HG02763 (cell line): ENCODE results near the gene TRIM62.
"Not testable (repeated sequence)": the region's sequence is repeated elsewhere in the genome, so short reads cannot be mapped to it uniquely, and the experiment has no call there.

ENCODE experiments used
- ATAC-seq: cut with Tn5 transposase; IDR thresholded peaks from one replicate; pipeline ENCODE4 v1.9.1; 2021; ENCODE audit warnings: mild to moderate bottlenecking, moderate library complexity; ENCODE audit not compliant: unreplicated experiment

Gene TRIM62

GRCh38 chr1:33140153-33141149 lies 41.4 kb downstream of the TRIM62 start:
- no peak for ATAC-seq

DNA sequence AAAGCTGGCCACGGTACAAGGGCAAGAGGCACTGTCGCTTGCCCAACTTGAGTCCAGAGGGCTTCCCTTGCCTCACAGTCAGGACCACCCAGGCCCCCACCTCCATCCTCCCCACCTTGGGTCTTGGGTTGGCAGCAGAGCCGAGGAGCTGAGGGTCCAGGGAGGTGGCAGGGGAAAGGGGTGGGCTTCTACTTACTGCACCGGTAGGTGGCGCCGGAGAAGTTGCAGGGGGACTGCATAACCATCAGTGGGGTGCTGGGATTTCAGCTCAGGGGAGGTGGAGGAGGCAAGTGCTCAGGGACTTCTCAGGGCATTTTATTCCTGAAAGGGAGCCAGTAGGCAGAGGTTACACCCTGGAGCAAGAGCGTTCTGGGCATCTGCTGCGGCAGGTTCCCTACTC lies 44.0 kb downstream of the TRIM62 start:
- no peak for ATAC-seq

- not testable (repeated sequence) for ATAC-seq
Observed at GRCh38 chr1:33136041-33136440, 45.8 kb downstream of the TRIM62 start.

DNA sequence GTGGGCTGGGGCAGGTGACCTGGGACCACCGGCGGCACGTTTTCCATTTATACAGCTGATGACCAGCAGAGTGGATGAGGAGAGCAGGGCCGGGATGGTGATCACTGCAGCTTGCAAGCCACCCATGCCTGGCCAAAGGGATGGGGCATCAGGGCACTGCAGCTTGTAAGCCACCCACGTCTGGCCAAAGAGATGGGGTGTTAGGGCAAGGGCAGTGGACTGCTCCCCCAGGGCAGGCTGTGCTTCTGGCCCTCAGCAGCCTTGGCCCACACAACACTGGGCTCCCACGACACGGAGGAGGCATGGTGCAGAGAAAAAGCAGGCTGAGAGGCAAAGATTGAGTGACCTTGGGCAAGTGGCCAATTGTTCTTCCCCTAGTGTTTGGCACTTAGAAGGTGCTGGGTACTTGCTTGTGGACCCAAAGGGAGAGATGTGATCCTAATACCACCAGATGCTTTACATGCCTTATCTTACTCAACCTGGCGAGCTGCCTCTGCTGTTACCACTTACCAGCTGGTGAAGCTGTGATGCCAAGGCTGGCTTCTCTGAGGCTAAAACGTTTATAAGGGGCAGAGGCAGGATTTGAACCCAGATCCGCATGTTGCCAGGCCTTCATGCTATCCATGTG lies 48.3 kb downstream of the TRIM62 start:
- ATAC-seq: no peak

GRCh38 chr1:33132549-33132948 lies 49.3 kb downstream of the TRIM62 start:
- ATAC-seq: no peak

- ATAC-seq: no peak
Observed at GRCh38 chr1:33131191-33131590, 50.7 kb downstream of the TRIM62 start.

GRCh38 chr1:33130297-33130696 lies 51.5 kb downstream of the TRIM62 start:
- ATAC-seq: no peak

DNA sequence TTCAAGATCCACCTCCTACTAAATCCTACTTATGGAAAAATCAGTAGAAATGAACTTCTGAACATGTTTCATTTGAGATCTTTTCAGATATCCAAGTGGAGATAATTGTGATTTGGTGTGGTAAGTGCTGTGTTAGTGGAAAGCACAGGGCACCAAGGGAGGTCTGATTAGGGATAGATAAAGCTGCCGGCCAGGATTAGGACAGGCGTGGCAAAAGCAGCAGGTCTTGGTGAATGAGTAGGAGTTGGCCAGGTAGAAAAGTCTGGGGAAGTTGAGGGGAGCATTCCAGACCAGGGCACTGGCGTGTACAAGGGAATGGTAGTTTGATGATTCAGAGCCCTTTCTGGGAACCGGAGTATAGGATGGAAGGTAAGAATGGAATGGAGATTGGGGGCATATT lies 53.1 kb downstream of the TRIM62 start:
- no peak for ATAC-seq

DNA sequence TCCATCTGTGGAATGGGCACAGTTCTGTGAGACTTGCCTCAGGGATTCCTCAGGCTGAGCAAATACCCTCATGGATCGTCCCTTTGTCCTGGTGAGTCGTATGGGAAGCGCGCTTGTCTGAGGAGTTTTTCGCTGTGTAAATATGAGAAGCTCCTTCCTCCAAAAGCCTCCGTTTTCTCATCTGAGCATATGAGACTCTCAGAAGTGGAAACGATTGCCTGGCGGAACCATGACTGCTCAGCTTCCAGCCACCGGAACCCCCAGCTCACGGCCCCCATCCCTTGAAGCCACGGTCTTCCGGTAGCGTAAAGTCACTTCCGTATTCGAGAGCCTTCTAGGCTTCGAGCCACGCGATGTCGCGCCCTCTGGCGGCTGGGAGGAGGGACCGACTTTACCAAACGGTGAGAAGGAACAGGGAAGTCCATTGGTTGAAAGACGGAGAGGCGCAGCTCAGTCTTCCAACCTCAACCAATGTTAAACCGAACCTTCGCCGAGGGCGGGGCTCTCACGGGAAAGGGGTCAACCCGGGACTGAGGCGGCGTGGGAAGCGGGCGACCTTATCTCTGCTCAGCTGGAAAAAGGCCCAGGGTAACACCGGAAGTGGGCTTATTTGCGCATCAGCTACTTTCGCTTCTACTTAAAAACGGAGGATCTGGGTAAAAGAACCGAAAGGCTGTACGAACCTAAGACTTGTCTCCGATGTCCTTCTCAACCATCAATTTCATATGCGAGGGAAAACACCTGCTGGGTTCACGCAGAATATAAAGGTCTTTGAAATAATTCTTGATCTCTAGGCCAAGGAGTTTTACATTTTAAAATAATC lies 54.6 kb downstream of the TRIM62 start:
- ATAC-seq: peak; percentile 93

GRCh38 chr1:33126411-33127000 lies 55.3 kb downstream of the TRIM62 start:
- no peak for ATAC-seq

DNA sequence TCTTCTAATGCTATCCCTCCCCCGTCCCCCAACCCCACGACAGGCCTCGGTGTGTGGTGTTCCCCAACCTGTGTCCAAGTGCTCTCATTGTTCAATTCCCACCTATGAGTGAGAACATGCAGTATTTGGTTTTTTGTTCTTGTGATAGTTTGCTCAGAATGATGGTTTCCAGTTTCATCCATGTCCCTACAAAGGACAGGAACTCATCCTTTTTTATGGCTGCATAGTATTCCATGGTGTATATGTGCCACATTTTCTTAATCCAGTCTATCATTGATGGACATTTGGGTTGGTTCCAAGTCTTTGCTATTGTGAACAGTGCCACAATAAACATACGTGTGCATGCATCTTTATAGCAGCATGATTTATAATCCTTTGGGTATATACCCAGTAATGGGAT lies 57.2 kb downstream of the TRIM62 start:
- ATAC-seq: not testable (repeated sequence)

DNA sequence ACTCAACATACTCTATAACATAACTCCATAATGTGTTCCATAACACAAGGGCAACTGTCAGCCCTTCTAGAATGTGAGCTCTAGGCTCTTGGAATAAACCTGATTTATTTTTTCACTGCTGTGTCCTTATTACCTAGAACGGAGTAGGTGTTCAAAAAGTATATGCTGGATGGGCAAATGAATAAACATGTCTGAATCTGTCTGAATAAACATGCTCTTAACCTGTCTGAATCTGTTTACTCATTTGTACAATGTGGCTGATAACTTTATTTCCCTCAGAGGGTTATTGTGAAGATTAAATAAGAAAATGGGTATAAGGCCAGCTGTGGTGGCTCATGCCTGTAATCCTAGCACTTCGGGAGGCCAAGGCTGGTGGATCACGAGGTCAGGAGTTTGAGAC lies 58.6 kb downstream of the TRIM62 start:
- ATAC-seq: no peak

- no peak for ATAC-seq
Observed at GRCh38 chr1:33122483-33123178, 59.2 kb downstream of the TRIM62 start.

DNA sequence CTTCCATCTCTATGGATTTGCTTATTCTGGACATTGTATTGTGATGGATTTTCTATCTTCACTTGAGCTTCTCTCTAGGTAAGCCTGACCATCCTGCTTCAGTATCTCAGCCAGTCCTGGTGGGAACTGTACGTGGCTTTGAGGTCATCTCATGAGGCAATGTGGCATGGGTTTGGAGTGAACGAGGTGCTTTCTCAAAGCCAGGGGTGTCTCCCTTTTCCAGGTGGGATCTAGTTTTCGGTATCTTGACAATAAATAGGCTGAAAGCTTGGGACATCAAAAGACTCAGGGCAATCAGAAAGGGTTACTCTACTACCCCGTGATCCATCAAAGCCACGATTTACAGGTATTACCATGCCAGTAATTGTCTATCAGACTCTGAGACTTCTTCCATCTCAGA lies 60.1 kb downstream of the TRIM62 start:
- no peak for ATAC-seq

DNA sequence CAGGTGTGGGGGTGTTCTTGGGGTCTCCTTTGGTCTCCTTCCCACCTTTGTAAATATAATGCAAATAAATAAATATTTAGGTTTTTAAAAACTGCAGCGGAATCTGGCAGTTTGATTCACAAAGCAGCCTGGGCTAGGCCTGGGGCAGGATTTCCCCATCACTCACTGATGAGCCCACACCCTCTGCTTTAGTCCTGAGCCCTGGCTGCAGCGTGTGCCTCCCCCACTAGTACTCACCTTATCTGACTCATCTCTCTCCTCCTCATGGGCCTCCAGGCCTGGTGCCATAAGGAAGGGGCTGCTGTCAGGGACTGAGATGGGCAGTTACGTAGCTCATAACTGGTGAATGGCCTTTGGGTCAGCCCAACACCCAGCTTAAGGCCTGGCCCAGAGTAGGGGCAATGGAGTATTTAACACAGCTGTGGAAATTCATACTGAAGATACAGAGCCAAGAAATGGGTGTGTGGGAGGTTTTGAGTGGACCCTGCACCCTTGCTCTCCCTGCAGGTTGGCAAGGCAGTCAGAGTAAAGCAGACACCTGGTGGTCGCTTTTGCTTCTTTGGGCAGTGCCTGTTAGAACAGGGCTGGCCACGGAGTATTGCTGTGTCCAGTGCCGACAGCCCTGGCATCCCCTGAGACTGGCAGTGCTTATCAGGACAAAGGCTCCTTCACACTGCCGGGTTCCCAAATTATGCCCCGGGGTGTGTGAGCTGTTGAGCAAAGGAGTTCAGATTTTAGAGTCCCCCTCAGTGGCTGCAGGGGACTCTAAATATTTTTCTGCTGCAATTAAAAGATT lies 61.2 kb downstream of the TRIM62 start:
- no peak for ATAC-seq

- no peak for ATAC-seq
Observed at GRCh38 chr1:33119532-33120217, 62.2 kb downstream of the TRIM62 start.

- no peak for ATAC-seq
Observed at GRCh38 chr1:33119050-33119449, 62.8 kb downstream of the TRIM62 start.

GRCh38 chr1:33118274-33118673 lies 63.6 kb downstream of the TRIM62 start:
- ATAC-seq: no peak
